OCI-LY7 (cell line): ENCODE results near the gene PARVG. TPM values are rescaled to one million over a fixed set of nuclear protein-coding genes. Genes with fewer than 3 reads are reported as not detected.

ENCODE experiments used
- BruUV-seq: library from RNA; stranded (reverse); fragments of 400-500 nt; replicated peaks from 2 replicates; lab custom pipeline; 2021; lab: Mats Ljungman, UMichigan
- CTCF ChIA-PET: fragments of 300-600 bp; sonication (Branson Sonifier 250); formaldehyde crosslinking; loops from one replicate; lab custom pipeline; 2022; ENCODE audit warnings: antibody characterized with exemption; ENCODE audit not compliant: unreplicated experiment; lab: Charles Lee
- POLR2A ChIA-PET: fragments of 300-600 bp; sonication (Branson Sonifier 250); formaldehyde crosslinking; loops from one replicate; lab custom pipeline; 2022; ENCODE audit warnings: antibody characterized with exemption; lab: Charles Lee
- DNase-seq: peaks from one replicate; pipeline ENCODE4 v3.0.0-alpha.2; 2015; ENCODE audit warnings: low spot score
- H2AFZ ChIP-seq: fragments of 200-600 bp; sonication (generic), shearing (Covaris generic); 2 replicates; pipeline ENCODE4 v1.6.1; 2014; ENCODE audit warnings: mild to moderate bottlenecking, antibody characterized with exemption, low read length, moderate library complexity
- H3K27ac ChIP-seq: fragments of 200-600 bp; sonication (generic); 2 replicates; pipeline ENCODE4 v1.5.1; 2014; ENCODE audit warnings: mixed run types, low read depth, mild to moderate bottlenecking, moderate library complexity, low read length, inconsistent platforms; ENCODE audit not compliant: poor library complexity, severe bottlenecking
- H3K36me3 ChIP-seq: fragments of 200-600 bp; sonication (generic); 2 replicates; pipeline ENCODE4 v1.6.1; 2014; ENCODE audit warnings: mild to moderate bottlenecking, antibody characterized with exemption, low read length, moderate library complexity, mixed read lengths; ENCODE audit not compliant: insufficient read depth
- H3K4me1 ChIP-seq: fragments of 200-600 bp; sonication (generic); 2 replicates; pipeline ENCODE4 v1.5.1; 2014; ENCODE audit warnings: mild to moderate bottlenecking, low read length; ENCODE audit not compliant: insufficient read depth, poor library complexity, severe bottlenecking
- H3K4me2 ChIP-seq: fragments of 200-600 bp; sonication (generic); 2 replicates; pipeline ENCODE4 v1.6.1; 2014; ENCODE audit warnings: mild to moderate bottlenecking, low read length
- H3K4me3 ChIP-seq: fragments of 200-600 bp; sonication (generic); 2 replicates; pipeline ENCODE4 v1.5.1; 2014; ENCODE audit warnings: mild to moderate bottlenecking, low read depth, low read length; ENCODE audit not compliant: poor library complexity, severe bottlenecking
- H3K79me2 ChIP-seq: fragments of 200-600 bp; sonication (generic); 2 replicates; pipeline ENCODE4 v1.6.1; 2016; ENCODE audit warnings: low read depth, mild to moderate bottlenecking, low read length, moderate library complexity, mixed read lengths; ENCODE audit not compliant: insufficient read depth
- H3K9me2 ChIP-seq: fragments of 200-600 bp; sonication (generic); 2 replicates; pipeline ENCODE4 v1.6.1; 2016; ENCODE audit warnings: mild to moderate bottlenecking, low read length, mixed read lengths; ENCODE audit not compliant: insufficient read depth
- H3K9me3 ChIP-seq: fragments of 200-600 bp; sonication (generic); 2 replicates; pipeline ENCODE4 v1.6.1; 2014; ENCODE audit warnings: mild to moderate bottlenecking, mixed run types, low read length, mixed read lengths
- H4K20me1 ChIP-seq: fragments of 200-600 bp; sonication (generic); 2 replicates; pipeline ENCODE4 v1.6.1; 2014; ENCODE audit warnings: mild to moderate bottlenecking, antibody characterized with exemption, low read length, moderate library complexity, mixed read lengths; ENCODE audit not compliant: insufficient read depth
- CTCF ChIP-seq: fragments of 200-600 bp; sonication (generic); conservative IDR thresholded peaks from 2 replicates; pipeline ENCODE4 v1.5.1; 2014; ENCODE audit warnings: mild to moderate bottlenecking, antibody characterized with exemption, low read length, moderate library complexity, mixed read lengths
- EZH2phosphoT487 ChIP-seq: fragments of 200-600 bp; sonication (generic); IDR thresholded peaks from 2 replicates; pipeline ENCODE4 v1.6.1; 2018; ENCODE audit warnings: low read depth, borderline replicate concordance, mild to moderate bottlenecking, mixed run types, antibody characterized with exemption, low read length, moderate library complexity, mixed read lengths
- intact Hi-C: fragments of 100-400 bp; cut with micrococcal nuclease; formaldehyde crosslinking; loops from one replicate; pipeline ENCODE4 v1.10.0; 2022; ENCODE audit not compliant: unreplicated experiment
- total RNA-seq, 2 experiments: library from RNA; depleted of rRNA in 1 of 2; stranded (reverse); fragments of >200 nt in 1 of 2; shearing (Covaris generic) in 1 of 2; gene quantifications; 2 replicates each; pipeline ENCODE4 v1.2.3, GENCODE V29; 2014 to 2022

Gene PARVG
- total RNA-seq, 2 experiments from 2014 or later: 0.85 to 7.7 TPM

- intact Hi-C loops: no loop called here
- POLR2A ChIA-PET: no interaction called here
- Histone ChIP-seq H3K9me2 (no peaks in the 10 kb centered on the region), H3K79me2 (no peaks in the 10 kb centered on the region), H4K20me1 (no peaks in the 10 kb centered on the region), H2AFZ (no peak overlapping the region), H3K27ac (no peak overlapping the region), H3K36me3 (no peaks in the 10 kb centered on the region), H3K4me1 (no peaks in the 10 kb centered on the region), H3K9me3 (no peaks in the 10 kb centered on the region), H3K4me2 (no peak overlapping the region), H3K4me3 (no peak overlapping the region)
- CTCF ChIA-PET: no interaction called here
- no peak for DNase-seq
- BruUV-seq: no TSS peak
- TF ChIP-seq CTCF (no peak), EZH2phosphoT487 (no peak)
These were observed 40.3 kb downstream of the PARVG start for GRCh38 chr22:44220727-44221680.

- intact Hi-C loops: no loop called here
- H3K4me3 ChIP-seq: no peak overlapping the region
- H3K79me2 ChIP-seq: no peaks in the 10 kb centered on the region
- no peak overlapping the region for H2AFZ ChIP-seq
- H4K20me1 ChIP-seq: no peaks in the 10 kb centered on the region
- DNase-seq: no peak
- H3K9me3 ChIP-seq: no peaks in the 10 kb centered on the region
- no peaks in the 10 kb centered on the region for H3K9me2 ChIP-seq
- no peaks in the 10 kb centered on the region for H3K4me1 ChIP-seq
- POLR2A ChIA-PET: no interaction called here
- H3K4me2 ChIP-seq: no peak overlapping the region
- no peak overlapping the region for H3K27ac ChIP-seq
- CTCF ChIA-PET: no interaction called here
- H3K36me3 ChIP-seq: no peaks in the 10 kb centered on the region
- no TSS peak for BruUV-seq
- TF ChIP-seq CTCF (no peak), EZH2phosphoT487 (no peak)
These were observed 41.2 kb downstream of the PARVG start for GRCh38 chr22:44221710-44222475.
